PC-9 (cell line): ENCODE measurements around the gene FBXO47. TPM values are rescaled to one million over a fixed set of nuclear protein-coding genes. Genes with fewer than 3 reads are reported as not detected.
A peak's percentile ranks its signal among the peaks of the same experiment; 100 is the strongest.

ENCODE experiments used
- BruUV-seq: library from RNA; stranded (reverse); fragments of 400-500 nt; replicated peaks from 2 replicates; lab custom pipeline; 2021; lab: Mats Ljungman, UMichigan
- CTCF ChIA-PET: fragments of 300-600 bp; sonication (Branson Sonifier 250); formaldehyde crosslinking; loops from one replicate; lab custom pipeline; 2022; ENCODE audit warnings: antibody characterized with exemption; lab: Charles Lee
- POLR2A ChIA-PET: fragments of 300-600 bp; sonication (Branson Sonifier 250); formaldehyde crosslinking; loops from one replicate; lab custom pipeline; 2022; ENCODE audit warnings: antibody characterized with exemption; ENCODE audit not compliant: unreplicated experiment; lab: Charles Lee
- DNase-seq, 2 experiments: peaks; one replicate each; pipeline versions ENCODE4 v3.0.0 to v3.0.0-alpha.2; 2015 to 2022; ENCODE audit warnings: mixed read lengths in 1 of 2
- H2AFZ ChIP-seq: fragments of 200-600 bp; sonication (generic); 2 replicates; pipeline ENCODE4 v1.8.1; 2017; ENCODE audit warnings: antibody characterized with exemption
- H3F3A ChIP-seq: fragments of 200-600 bp; sonication (generic); 2 replicates; pipeline ENCODE4 v1.8.1; 2017; ENCODE audit warnings: antibody characterized with exemption, mild to moderate bottlenecking, low read depth; ENCODE audit not compliant: insufficient read depth
- H3K27ac ChIP-seq: fragments of 200-600 bp; sonication (generic); 2 replicates; pipeline ENCODE4 v1.6.1; 2016; ENCODE audit warnings: mixed run types
- H3K27me3 ChIP-seq: fragments of 200-600 bp; sonication (generic); 2 replicates; pipeline ENCODE4 v1.6.1; 2016; ENCODE audit warnings: low read depth, mixed run types; ENCODE audit not compliant: insufficient read depth
- H3K36me3 ChIP-seq: fragments of 200-600 bp; sonication (generic); 2 replicates; pipeline ENCODE4 v1.6.1; 2016; ENCODE audit warnings: low read depth, mixed run types
- H3K4me1 ChIP-seq: fragments of 200-600 bp; sonication (generic); replicated peaks from 2 replicates; pipeline ENCODE4 v1.6.1; 2016; ENCODE audit warnings: mixed run types; ENCODE audit not compliant: insufficient read depth
- H3K4me2 ChIP-seq: fragments of 200-600 bp; sonication (generic); 2 replicates; pipeline ENCODE4 v1.6.1; 2017; ENCODE audit warnings: mixed run types
- H3K4me3 ChIP-seq: fragments of 200-600 bp; sonication (generic); 2 replicates; pipeline ENCODE4 v1.6.1; 2016; ENCODE audit warnings: mixed run types
- H3K79me2 ChIP-seq: fragments of 200-600 bp; sonication (generic); 2 replicates; pipeline ENCODE4 v1.6.1; 2017; ENCODE audit warnings: low read depth, mixed run types
- H3K9me2 ChIP-seq: fragments of 200-600 bp; sonication (generic); 2 replicates; pipeline ENCODE4 v1.8.1; 2017; ENCODE audit warnings: mild to moderate bottlenecking; ENCODE audit not compliant: insufficient read depth
- H3K9me3 ChIP-seq: fragments of 200-600 bp; sonication (generic); 2 replicates; pipeline ENCODE4 v1.8.1; 2016; ENCODE audit warnings: low read depth; ENCODE audit not compliant: insufficient read depth
- H4K20me1 ChIP-seq: fragments of 200-600 bp; sonication (generic); 2 replicates; pipeline ENCODE4 v1.8.1; 2017; ENCODE audit not compliant: insufficient read depth
- EZH2 ChIP-seq: fragments of 200-600 bp; sonication (generic); IDR thresholded peaks from 2 replicates; pipeline ENCODE4 v1.8.0; 2017; ENCODE audit warnings: antibody characterized with exemption, low read depth
- intact Hi-C: fragments of 100-400 bp; cut with micrococcal nuclease; formaldehyde crosslinking; loops from one replicate; pipeline ENCODE4 v1.10.0; 2022; ENCODE audit not compliant: unreplicated experiment
- total RNA-seq: library from RNA; stranded (reverse); gene quantifications from 2 replicates; pipeline ENCODE4 v1.2.3, GENCODE V29; 2021
- TF ChIP-seq, protein P1 (sequence below): fragments of 200-600 bp; sonication (generic); conservative IDR thresholded peaks from 2 replicates; pipeline ENCODE4 v1.6.1; 2017; ENCODE audit warnings: mixed run types, antibody characterized with exemption, mild to moderate bottlenecking, moderate library complexity

The FBXO47 gene
- total RNA-seq, 1 experiment from 2014 or later: not detected

DNA sequence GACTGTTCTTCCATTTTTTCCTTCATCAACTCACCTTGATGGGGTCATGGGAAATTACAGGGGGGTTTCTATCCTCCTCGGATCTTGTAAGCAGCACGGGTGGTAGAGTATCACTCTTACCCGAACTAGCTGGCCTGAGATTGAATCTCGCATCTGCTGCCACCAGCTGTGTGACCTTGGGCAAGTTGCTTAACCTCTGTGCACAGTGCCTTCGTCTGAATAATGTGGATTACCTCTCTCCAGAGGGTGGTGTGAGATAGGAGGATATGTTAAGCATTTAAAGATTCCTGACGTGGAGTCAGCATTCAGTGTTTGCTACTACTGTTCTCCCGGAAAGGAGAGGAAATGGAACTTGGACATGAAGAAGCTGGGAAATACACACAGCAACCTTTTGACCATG lies 72.9 kb downstream of the FBXO47 start:
- H3K27me3 ChIP-seq: no peaks in the 10 kb centered on the region
- no peak overlapping the region for H2AFZ ChIP-seq
- H3K9me3 ChIP-seq: no peaks in the 10 kb centered on the region
- TF ChIP-seq EZH2: no peak
- TF ChIP-seq, protein P1, sequence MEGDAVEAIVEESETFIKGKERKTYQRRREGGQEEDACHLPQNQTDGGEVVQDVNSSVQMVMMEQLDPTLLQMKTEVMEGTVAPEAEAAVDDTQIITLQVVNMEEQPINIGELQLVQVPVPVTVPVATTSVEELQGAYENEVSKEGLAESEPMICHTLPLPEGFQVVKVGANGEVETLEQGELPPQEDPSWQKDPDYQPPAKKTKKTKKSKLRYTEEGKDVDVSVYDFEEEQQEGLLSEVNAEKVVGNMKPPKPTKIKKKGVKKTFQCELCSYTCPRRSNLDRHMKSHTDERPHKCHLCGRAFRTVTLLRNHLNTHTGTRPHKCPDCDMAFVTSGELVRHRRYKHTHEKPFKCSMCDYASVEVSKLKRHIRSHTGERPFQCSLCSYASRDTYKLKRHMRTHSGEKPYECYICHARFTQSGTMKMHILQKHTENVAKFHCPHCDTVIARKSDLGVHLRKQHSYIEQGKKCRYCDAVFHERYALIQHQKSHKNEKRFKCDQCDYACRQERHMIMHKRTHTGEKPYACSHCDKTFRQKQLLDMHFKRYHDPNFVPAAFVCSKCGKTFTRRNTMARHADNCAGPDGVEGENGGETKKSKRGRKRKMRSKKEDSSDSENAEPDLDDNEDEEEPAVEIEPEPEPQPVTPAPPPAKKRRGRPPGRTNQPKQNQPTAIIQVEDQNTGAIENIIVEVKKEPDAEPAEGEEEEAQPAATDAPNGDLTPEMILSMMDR: no peak
- H3K4me2 ChIP-seq: no peak overlapping the region
- peaks cover 88% of the 10 kb centered on the region for H3K79me2 ChIP-seq
- H3K4me3 ChIP-seq: no peak overlapping the region
- peaks cover 54% of the 10 kb centered on the region for H3F3A ChIP-seq
- H3K36me3 ChIP-seq: peaks cover 25% of the 10 kb centered on the region; the same call in 1 of the 2 replicates
- H4K20me1 ChIP-seq: peaks cover 40% of the 10 kb centered on the region
- peaks cover 52% of the 10 kb centered on the region for H3K4me1 ChIP-seq
- H3K27ac ChIP-seq: 0 out of 2 replicates have a peak overlapping the region, but pooled peaks have one; percentile 23
- no TSS peak for BruUV-seq
- intact Hi-C loops: no loop called here
- POLR2A ChIA-PET: no interaction called here
- no peak for DNase-seq
- CTCF ChIA-PET: no interaction called here
- H3K9me2 ChIP-seq: no peaks in the 10 kb centered on the region

DNA sequence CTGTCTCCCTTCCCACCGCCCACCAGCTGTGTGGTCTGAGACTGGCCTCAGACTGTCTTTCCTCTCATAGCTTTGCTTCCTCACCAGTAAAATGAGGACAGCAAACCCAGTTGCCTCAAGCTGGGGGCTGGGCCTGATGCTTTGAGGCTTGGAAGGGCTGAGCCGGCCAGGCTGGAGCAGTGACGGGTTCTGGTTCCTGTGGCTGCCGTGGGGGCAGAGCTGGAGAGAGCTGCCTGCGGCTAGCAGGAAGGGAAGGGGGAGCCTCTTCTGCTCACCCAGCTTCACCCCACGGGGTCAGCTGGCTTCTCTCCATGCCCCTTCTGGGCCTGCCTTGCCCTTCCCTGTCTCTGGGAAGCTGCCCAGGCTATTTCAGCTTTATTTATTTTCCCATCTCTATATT lies 73.6 kb downstream of the FBXO47 start:
- Histone ChIP-seq H3K27ac (no peak overlapping the region), H3K9me2 (no peaks in the 10 kb centered on the region), H3F3A (peaks cover 54% of the 10 kb centered on the region), H3K36me3 (peaks cover 28% of the 10 kb centered on the region; the same call in 1 of the 2 replicates), H2AFZ (no peak overlapping the region), H3K9me3 (no peaks in the 10 kb centered on the region), H4K20me1 (peaks cover 47% of the 10 kb centered on the region), H3K79me2 (peaks cover 89% of the 10 kb centered on the region), H3K4me2 (no peak overlapping the region), H3K27me3 (no peaks in the 10 kb centered on the region), H3K4me3 (no peak overlapping the region), H3K4me1 (peaks cover 45% of the 10 kb centered on the region)
- ChIA-PET CTCF (interaction anchor here (0.5 kb wide), 1 partner anchor 227 kb away, joined by 4 read pairs; no protein-coding TSS in a partner anchor), POLR2A (no interaction called here)
- TF ChIP-seq, protein P1: no peak
- no peak for TF ChIP-seq EZH2
- no TSS peak for BruUV-seq
- intact Hi-C loops: no loop called here
- no peak for DNase-seq

DNA sequence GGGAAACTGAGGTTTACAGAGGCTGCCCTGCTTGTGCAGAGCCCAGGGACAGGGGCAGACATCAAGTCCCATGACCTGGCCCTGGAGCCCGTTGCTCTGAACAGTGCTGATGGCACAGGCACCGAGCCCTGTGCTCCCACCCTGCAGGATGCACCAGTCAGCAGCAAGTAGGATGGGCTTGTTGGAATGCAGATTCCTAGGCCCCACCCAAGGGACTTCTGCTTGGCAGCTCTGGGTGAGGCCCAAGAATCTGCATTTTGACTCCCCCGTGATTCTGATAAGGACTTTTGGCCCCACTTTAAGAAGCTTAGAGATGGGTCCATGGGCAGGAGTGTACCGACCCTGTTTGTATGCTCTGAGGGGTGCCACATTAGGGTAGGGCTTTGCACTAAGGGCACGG lies 74.1 kb downstream of the FBXO47 start:
- Histone ChIP-seq H3K4me1 (peaks cover 40% of the 10 kb centered on the region), H3K9me3 (no peaks in the 10 kb centered on the region), H3K4me3 (no peak overlapping the region), H4K20me1 (peaks cover 52% of the 10 kb centered on the region), H3K27ac (no peak overlapping the region), H3K4me2 (no peak overlapping the region), H2AFZ (no peak overlapping the region), H3F3A (peaks cover 54% of the 10 kb centered on the region), H3K27me3 (no peaks in the 10 kb centered on the region), H3K79me2 (peaks cover 89% of the 10 kb centered on the region), H3K9me2 (no peaks in the 10 kb centered on the region), H3K36me3 (peaks cover 29% of the 10 kb centered on the region; the same call in 1 of the 2 replicates)
- BruUV-seq: no TSS peak
- intact Hi-C loops: no loop called here
- ChIA-PET CTCF (interaction anchor here (0.5 kb wide), 1 partner anchor 227 kb away, joined by 4 read pairs; no protein-coding TSS in a partner anchor), POLR2A (no interaction called here)
- TF ChIP-seq, protein P1: no peak
- no peak for TF ChIP-seq EZH2
- no peak for DNase-seq
